Muscle of back (tissue), 11 donors: ENCODE measurements around the gene GRM8. TPM values are rescaled to one million over a fixed set of nuclear protein-coding genes. Genes with fewer than 3 reads are reported as not detected.
A peak's percentile ranks its signal among the peaks of the same experiment; 100 is the strongest.

Experiments used
- DNase-seq, 3 donors: peaks; one replicate each; pipeline versions ENCODE4 v3.0.0 to v3.0.0-alpha.2; 2013
- polyA plus RNA-seq, 10 donors: library from polyadenylated mRNA; unstranded; fragments of 120-200 nt; gene quantifications; one replicate each; pipeline ENCODE4 v1.2.1, GENCODE V29; 2013; ENCODE audit not compliant: insufficient read length in 10 of 10

The GRM8 gene
- polyA plus RNA-seq, 10 donors, result 0.11 to 0.57 (median 0.30) TPM; not detected in 5

- no peak for DNase-seq
These were observed 722.9 kb downstream of the GRM8 start for GRCh38 chr7:126529833-126530232.

GRCh38 chr7:126529254-126529653, 723.5 kb downstream of the GRM8 start:
- DNase-seq, result no peak

GRCh38 chr7:126525906-126526305, 726.8 kb downstream of the GRM8 start:
- no peak for DNase-seq

DNA sequence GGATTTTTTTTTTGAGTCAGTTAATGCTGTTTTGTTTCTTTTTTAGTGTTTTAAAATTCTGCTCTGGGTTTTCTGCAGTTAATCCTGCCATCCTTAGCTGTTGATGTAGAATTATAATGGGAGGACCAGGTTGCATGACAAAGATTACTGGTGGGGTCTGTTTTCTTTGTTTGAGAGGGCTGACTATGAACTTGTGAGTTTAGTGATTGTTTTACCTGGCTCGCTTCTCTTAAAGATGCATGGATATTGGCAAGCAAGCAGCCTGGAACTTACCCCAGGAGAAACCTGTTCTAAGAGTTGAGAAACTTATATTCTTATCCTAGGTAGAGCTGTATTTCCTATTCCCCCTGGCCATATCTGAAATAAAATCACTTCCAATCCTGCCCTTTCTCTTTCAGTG, 727.8 kb downstream of the GRM8 start:
- DNase-seq, result no peak

GRCh38 chr7:126511046-126511445, 741.7 kb downstream of the GRM8 start:
- no peak for DNase-seq

DNA sequence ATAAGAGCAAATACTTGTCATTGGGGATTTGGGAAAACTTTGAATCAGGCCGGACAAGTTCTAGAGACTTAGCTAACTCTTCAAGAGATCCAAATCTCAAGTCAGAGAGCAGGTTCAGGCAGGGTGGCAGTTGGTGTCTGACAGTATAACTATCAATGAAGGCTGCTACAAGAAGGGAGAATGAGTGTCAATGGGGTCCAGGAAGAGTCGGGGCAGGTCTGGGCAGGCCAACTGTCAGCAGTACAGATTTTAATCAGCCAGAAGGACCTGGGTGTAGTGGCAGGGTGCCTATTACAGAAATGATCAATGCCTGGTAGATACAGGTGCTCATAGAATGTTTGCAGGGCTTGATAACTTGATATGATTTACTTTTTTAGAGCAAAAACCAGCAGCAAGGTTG, 751.1 kb downstream of the GRM8 start:
- no peak for DNase-seq

DNA sequence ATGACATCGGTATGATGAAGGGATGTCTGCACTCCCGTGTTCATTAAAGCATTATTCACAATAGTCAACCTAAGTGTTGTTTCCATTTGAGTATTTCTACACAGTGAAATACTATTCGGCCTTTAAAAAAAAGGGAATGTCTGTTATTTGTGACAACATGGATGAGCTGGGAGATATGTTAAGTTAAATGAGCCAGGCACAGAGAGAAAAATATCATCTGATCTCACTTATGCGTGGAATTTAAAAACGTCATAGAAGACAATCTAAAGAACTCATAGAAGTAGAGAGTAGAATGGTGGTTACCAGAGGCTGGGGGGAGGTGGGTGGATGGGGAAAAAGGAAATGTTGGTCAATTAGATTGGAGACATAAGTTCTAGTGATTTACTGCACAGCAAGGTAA, 753.3 kb downstream of the GRM8 start:
- DNase-seq, result no peak

DNA sequence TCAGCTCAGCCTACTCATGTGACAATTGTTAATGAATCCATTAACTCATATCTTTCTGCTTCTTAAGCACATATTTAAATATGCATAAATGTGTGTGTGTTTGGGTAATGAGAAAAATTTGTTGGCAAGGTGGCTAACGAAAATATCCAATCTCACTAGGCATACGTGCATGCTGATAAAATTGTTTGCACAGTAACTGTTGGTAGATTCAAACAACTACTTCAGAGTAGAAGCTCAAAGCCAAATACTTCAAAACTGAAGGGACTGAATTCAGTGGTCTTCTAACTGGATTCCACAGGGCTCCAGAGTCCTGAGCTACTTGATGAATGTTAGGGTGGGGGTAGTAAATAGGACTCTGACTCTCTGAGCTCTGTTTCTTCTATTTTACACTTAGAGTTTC, 757.0 kb downstream of the GRM8 start:
- no peak for DNase-seq

DNA sequence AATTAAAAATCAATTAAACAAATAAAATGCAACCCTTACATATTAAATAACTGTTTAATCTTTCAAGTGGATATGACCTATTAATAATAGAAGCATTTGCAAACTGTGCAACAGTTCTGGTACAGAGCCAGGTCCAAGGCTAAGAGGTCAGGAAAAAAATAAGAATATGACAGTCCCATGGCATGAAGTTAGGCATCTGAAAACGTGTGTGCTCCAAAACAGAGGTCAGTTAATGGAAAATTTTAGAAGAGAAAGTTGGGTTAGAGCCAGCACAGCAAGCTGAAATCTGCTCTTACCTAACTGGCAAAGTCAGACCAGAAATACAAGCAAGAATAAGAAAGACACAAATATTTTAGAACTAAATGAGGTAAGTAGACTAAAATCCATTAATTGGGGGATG, 757.7 kb downstream of the GRM8 start:
- peak in 1 of 3 donors; percentile 4 for DNase-seq

DNA sequence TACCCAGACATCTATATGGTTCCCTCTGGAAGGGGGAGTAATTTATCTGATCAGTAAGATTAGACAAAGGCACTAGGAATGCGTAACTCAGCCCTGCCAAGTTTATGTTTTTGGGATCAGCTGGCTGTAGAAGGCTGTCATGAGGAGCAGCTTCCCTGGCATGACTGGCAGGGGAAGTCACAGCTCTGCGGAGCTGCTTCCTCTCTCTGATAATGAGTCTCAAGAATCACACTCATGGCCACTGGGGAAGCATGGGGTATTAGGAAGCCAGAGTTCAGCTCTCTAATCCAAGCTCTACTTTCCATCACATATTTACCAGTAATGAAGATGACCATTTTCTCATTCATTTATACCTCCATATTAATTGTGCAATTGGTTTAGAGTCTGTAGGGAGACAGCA, 758.9 kb downstream of the GRM8 start:
- no peak for DNase-seq

DNA sequence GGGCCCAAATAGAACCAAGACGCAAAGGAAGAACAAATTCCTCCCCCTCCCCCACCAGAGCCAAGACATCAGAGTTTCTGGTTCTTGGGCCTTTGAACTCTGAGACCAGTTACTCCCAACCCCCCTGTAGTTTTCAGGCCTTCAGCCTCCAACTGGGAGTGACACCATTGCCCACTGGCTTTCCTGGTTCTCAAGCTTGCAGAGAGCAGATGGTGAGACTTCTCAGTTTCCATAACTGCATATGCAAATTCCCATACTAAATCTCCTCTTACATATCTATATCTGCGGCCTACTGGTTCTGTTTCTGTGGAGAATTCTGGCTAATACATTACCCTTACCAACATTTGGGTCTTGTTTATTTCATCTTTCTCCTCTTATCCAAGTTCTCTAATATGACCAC, 762.9 kb downstream of the GRM8 start:
- no peak for DNase-seq

- DNase-seq, result no peak
These were observed 764.9 kb downstream of the GRM8 start for GRCh38 chr7:126487728-126488442.

DNA sequence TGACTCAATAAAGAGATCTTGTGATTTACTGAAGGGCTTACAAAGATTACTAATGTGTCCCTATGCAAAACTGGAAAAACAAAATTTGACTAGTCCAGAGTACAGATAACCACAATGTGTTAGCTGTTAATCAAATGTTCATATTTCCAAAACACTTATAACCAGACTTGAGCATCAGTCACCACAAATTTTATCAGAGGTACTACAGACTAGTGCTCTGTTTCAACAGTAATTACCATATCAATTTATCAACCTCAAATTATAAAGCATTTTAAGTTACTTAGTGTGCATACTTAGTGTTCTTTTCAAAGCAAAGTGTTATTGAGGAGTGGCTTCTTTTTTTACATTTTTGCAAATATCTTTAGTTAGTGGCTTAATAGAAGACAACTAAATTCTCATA, 765.9 kb downstream of the GRM8 start:
- DNase-seq, result no peak

- DNase-seq, result no peak
These were observed 767.0 kb downstream of the GRM8 start for GRCh38 chr7:126485791-126486190.

- DNase-seq, result peak in 1 of 3 donors; percentile 1
These were observed 768.8 kb downstream of the GRM8 start for GRCh38 chr7:126483972-126484371.

DNA sequence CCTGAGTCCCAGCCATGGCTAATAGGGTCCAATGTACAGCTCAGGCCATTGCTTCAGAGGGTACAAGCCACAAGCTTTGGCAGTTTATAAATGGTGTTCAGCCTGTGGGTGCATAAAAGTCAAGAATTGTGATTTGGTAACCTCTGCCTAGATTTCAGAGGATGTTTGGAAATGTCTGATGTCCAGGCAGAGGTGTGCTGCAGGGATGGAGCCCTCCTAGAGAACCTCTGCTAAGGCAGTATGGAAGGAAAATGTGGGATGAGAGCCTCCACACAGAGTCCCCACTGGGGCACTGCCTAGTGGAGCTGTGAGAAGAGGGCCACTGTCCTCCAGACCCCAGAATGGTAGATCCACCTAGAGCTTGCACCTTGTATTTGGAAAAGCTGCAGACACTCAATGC, 779.9 kb downstream of the GRM8 start:
- no peak for DNase-seq

GRCh38 chr7:126462405-126462804, 790.3 kb downstream of the GRM8 start:
- DNase-seq, result no peak

- DNase-seq, result no peak
These were observed 792.1 kb downstream of the GRM8 start for GRCh38 chr7:126460664-126461063.

DNA sequence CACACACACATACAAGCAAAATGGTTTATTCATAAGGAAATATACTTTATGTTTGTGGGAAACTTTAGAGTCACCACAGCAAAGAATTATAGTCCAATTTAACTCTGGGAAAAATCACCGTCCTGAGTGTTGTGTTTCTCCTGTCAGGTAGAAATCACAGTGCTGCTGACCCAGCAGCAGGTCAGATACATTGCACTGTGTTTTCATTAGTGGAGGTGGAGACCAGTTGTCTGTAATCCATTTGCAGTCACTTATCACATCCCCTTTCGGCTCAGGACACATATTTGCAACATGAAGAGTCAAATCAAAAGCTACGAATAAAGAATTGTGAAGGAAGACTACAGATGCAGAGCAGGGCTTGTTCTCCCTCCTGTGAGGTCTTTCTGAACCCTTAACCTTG, 799.6 kb downstream of the GRM8 start:
- DNase-seq, result no peak

DNA sequence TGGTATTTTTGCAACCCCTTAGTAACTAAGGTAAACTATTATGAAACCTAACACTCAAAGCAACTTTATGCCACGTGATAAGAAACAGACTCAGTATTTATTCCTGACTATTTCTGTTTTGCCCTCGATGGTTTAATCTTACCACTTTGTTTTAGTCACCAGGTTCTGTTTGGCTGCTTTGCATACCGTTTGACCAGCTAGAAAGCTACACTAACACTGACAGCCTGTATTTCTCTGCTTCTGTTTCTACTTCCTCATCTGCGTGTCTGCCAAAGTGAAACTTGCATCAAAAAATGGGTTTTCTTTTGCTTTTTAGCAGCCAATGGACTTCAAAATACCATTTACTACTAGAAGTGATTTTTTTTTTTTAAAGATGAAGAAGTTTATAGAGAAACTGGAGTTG, 802.5 kb downstream of the GRM8 start:
- DNase-seq, result no peak

- DNase-seq, result peak in 2 of 3 donors; percentile 2
These were observed 803.0 kb downstream of the GRM8 start for GRCh38 chr7:126449611-126450268.

- DNase-seq, result no peak
These were observed 804.8 kb downstream of the GRM8 start for GRCh38 chr7:126447984-126448383.

GRCh38 chr7:126445991-126446390, 806.8 kb downstream of the GRM8 start:
- DNase-seq, result no peak

DNA sequence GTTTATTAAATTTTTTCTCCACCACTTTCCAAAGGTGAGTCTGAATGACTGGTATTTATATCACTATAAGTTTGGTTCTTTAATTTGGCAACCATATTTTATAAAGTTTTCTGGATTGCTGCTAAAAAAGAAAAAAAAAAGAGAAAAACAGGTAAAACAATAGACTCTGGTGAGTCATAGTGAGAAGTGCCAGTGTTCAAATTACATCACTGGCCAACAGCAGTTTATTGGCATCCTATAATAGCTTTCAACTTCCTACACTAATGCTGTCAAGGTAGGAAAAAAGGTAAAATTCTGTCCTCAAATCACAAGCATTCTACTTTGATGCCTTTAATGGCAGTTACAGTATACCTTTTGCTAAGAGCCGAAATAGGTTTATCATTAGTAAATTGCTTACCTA, 808.8 kb downstream of the GRM8 start:
- no peak for DNase-seq
